Measurements from ENCODE around the gene ALDH6A1. TPM values are rescaled to one million over a fixed set of nuclear protein-coding genes. Genes with fewer than 3 reads are reported as not detected.
A peak's percentile ranks its signal among the peaks of the same experiment; 100 is the strongest.

The ALDH6A1 gene
- total RNA-seq, 1 donor from 2014 or later = 67.2 TPM

- H3K27ac Mint-ChIP-seq = no peak overlapping the region
- H3K27me3 Mint-ChIP-seq = no peaks in the 10 kb centered on the region
- H3K4me3 Mint-ChIP-seq = no peak overlapping the region
- DNase-seq (ENCODE audit: extremely low spot score, unreplicated experiment) = no peak
- no peaks in the 10 kb centered on the region for H3K4me1 Mint-ChIP-seq (ENCODE audit: unreplicated experiment)
- peaks cover 7% of the 10 kb centered on the region for H3K36me3 Mint-ChIP-seq
- H3K9me3 Mint-ChIP-seq = no peaks in the 10 kb centered on the region
- TF ChIP-seq CTCF (conservative IDR thresholded peaks at IDR 0.05) = no peak
Observed at GRCh38 chr14:74109369-74109768, 25.1 kb upstream of the ALDH6A1 start.

- peaks cover 13% of the 10 kb centered on the region for H3K36me3 Mint-ChIP-seq
- H3K4me3 Mint-ChIP-seq = no peak overlapping the region
- H3K27ac Mint-ChIP-seq = no peak overlapping the region
- H3K4me1 Mint-ChIP-seq (ENCODE audit: unreplicated experiment) = no peaks in the 10 kb centered on the region
- DNase-seq (ENCODE audit: extremely low spot score, unreplicated experiment) = no peak
- no peak for TF ChIP-seq CTCF (conservative IDR thresholded peaks at IDR 0.05)
- H3K9me3 Mint-ChIP-seq = no peaks in the 10 kb centered on the region
- no peaks in the 10 kb centered on the region for H3K27me3 Mint-ChIP-seq
Observed at GRCh38 chr14:74105381-74105780, 21.1 kb upstream of the ALDH6A1 start.

GRCh38 chr14:74089251-74090020 is 5.2 kb upstream of the ALDH6A1 start:
- Mint-ChIP-seq H3K9me3 (no peaks in the 10 kb centered on the region), H3K4me3 (no peak overlapping the region), H3K4me1 (ENCODE audit: unreplicated experiment) (no peaks in the 10 kb centered on the region), H3K36me3 (peaks cover 6% of the 10 kb centered on the region), H3K27ac (no peak overlapping the region), H3K27me3 (no peaks in the 10 kb centered on the region)
- no peak for DNase-seq (ENCODE audit: extremely low spot score, unreplicated experiment)
- TF ChIP-seq CTCF (conservative IDR thresholded peaks at IDR 0.05) = no peak

- DNase-seq (ENCODE audit: extremely low spot score, unreplicated experiment) = no peak
- H3K4me3 Mint-ChIP-seq = peak overlapping the region; percentile 99
- H3K27me3 Mint-ChIP-seq = no peaks in the 10 kb centered on the region
- TF ChIP-seq CTCF (conservative IDR thresholded peaks at IDR 0.05) = no peak
- H3K36me3 Mint-ChIP-seq = peaks cover 3% of the 10 kb centered on the region
- no peaks in the 10 kb centered on the region for H3K9me3 Mint-ChIP-seq
- H3K27ac Mint-ChIP-seq = peak overlapping the region; percentile 97
- peaks cover 20% of the 10 kb centered on the region for H3K4me1 Mint-ChIP-seq (ENCODE audit: unreplicated experiment)
Observed at GRCh38 chr14:74085828-74086227, 1.6 kb upstream of the ALDH6A1 start.

GRCh38 chr14:74085047-74085637 is 889 bp upstream of the ALDH6A1 start:
- Mint-ChIP-seq H3K36me3 (no peaks in the 10 kb centered on the region), H3K4me3 (peak overlapping the region; percentile 99), H3K27ac (peak overlapping the region; percentile 97), H3K4me1 (ENCODE audit: unreplicated experiment) (peaks cover 23% of the 10 kb centered on the region), H3K27me3 (no peaks in the 10 kb centered on the region), H3K9me3 (no peaks in the 10 kb centered on the region)
- no peak for DNase-seq (ENCODE audit: extremely low spot score, unreplicated experiment)
- no peak for TF ChIP-seq CTCF (conservative IDR thresholded peaks at IDR 0.05)
